ENCODE results near the gene ZNF576.
"Not testable (repeated sequence)": the region's sequence is repeated elsewhere in the genome, so short reads cannot be mapped to it uniquely, and the experiment has no call there.

ZNF576 gene

GRCh38 chr19:43595999-43596841, at the start of gene ZNF576, which contains the start of gene IRGQ:
TSS of gene ZNF576 (plus strand) at chr19:43596595. CDS start at chr19:43597109, 514 bp downstream.
TSS of gene IRGQ (minus strand) at chr19:43596134. CDS start at chr19:43595338, 796 bp downstream.
- DNase-seq (ENCODE audit: low read depth): peak; percentile 100

- not testable (repeated sequence) for DNase-seq (ENCODE audit: low read depth)
Measured at GRCh38 chr19:43547926-43548325, 48.5 kb upstream of the ZNF576 start.

GRCh38 chr19:43548706-43549105, 47.7 kb upstream of the ZNF576 start:
- DNase-seq (ENCODE audit: low read depth): no peak

GRCh38 chr19:43551399-43552197, 44.8 kb upstream of the ZNF576 start:
- no peak for DNase-seq (ENCODE audit: low read depth)

- no peak for DNase-seq (ENCODE audit: low read depth)
Measured at GRCh38 chr19:43552198-43552450, 44.3 kb upstream of the ZNF576 start.

GRCh38 chr19:43552616-43553015, 43.8 kb upstream of the ZNF576 start:
- no peak for DNase-seq (ENCODE audit: low read depth)

GRCh38 chr19:43553656-43554055, 42.7 kb upstream of the ZNF576 start:
- DNase-seq (ENCODE audit: low read depth): no peak

- DNase-seq (ENCODE audit: low read depth): no peak
Measured at GRCh38 chr19:43554317-43554895, 42.0 kb upstream of the ZNF576 start.

GRCh38 chr19:43555185-43555770, 41.1 kb upstream of the ZNF576 start:
- DNase-seq (ENCODE audit: low read depth): peak; percentile 74

- peak; percentile 11 for DNase-seq (ENCODE audit: low read depth)
Measured at GRCh38 chr19:43560687-43561086, 35.7 kb upstream of the ZNF576 start.

GRCh38 chr19:43561139-43561970, 35.0 kb upstream of the ZNF576 start:
- DNase-seq (ENCODE audit: low read depth): no peak

- no peak for DNase-seq (ENCODE audit: low read depth)
Measured at GRCh38 chr19:43562226-43562697, 34.1 kb upstream of the ZNF576 start.

- peak; percentile 61 for DNase-seq (ENCODE audit: low read depth)
Measured at GRCh38 chr19:43562698-43563241, 33.6 kb upstream of the ZNF576 start.

- DNase-seq (ENCODE audit: low read depth): no peak
Measured at GRCh38 chr19:43563816-43564457, 32.5 kb upstream of the ZNF576 start.

GRCh38 chr19:43564800-43565199, 31.6 kb upstream of the ZNF576 start:
- no peak for DNase-seq (ENCODE audit: low read depth)

GRCh38 chr19:43569657-43570056, 26.7 kb upstream of the ZNF576 start:
- DNase-seq (ENCODE audit: low read depth): no peak

- DNase-seq (ENCODE audit: low read depth): no peak
Measured at GRCh38 chr19:43570174-43570791, 26.1 kb upstream of the ZNF576 start.

- DNase-seq (ENCODE audit: low read depth): no peak
Measured at GRCh38 chr19:43572171-43572588, 24.2 kb upstream of the ZNF576 start.

- DNase-seq (ENCODE audit: low read depth): no peak
Measured at GRCh38 chr19:43574424-43575155, 21.8 kb upstream of the ZNF576 start.

All from stimulated activated CD4-positive, alpha-beta T cell treated with anti-CD3 and anti-CD28 coated beads, Interleukin-2, amount 100 ng/mL, for 4 hours (primary cell).